OCI-LY1 (cell line): ENCODE results near the gene TNFAIP8.

ENCODE experiments used
- H2AFZ ChIP-seq: fragments of 200-600 bp; sonication (generic), shearing (Covaris generic); 2 replicates; pipeline ENCODE4 v1.6.0; 2014; ENCODE audit warnings: antibody characterized with exemption, mild to moderate bottlenecking, low read length
- H3F3A ChIP-seq: fragments of 200-600 bp; sonication (generic), shearing (Covaris generic); 2 replicates; pipeline ENCODE4 v1.6.0; 2014; ENCODE audit warnings: mild to moderate bottlenecking, antibody characterized with exemption, low read length, moderate library complexity; ENCODE audit not compliant: insufficient read depth
- H3K27ac ChIP-seq: fragments of 200-600 bp; sonication (generic); 2 replicates; pipeline ENCODE4 v1.5.1; 2014; ENCODE audit warnings: low read length, mixed run types, mild to moderate bottlenecking, low read depth; ENCODE audit not compliant: poor library complexity, severe bottlenecking
- H3K27me3 ChIP-seq: fragments of 200-600 bp; sonication (generic); 2 replicates; pipeline ENCODE4 v1.6.0; 2014; ENCODE audit warnings: antibody characterized with exemption, mild to moderate bottlenecking, low read length, moderate library complexity; ENCODE audit not compliant: insufficient read depth
- H3K36me3 ChIP-seq: fragments of 200-600 bp; sonication (generic); 2 replicates; pipeline ENCODE4 v1.6.1; 2014; ENCODE audit warnings: mild to moderate bottlenecking, antibody characterized with exemption, low read length, moderate library complexity, mixed read lengths; ENCODE audit not compliant: insufficient read depth
- H3K4me1 ChIP-seq: fragments of 200-600 bp; sonication (generic); 2 replicates; pipeline ENCODE4 v1.5.1; 2014; ENCODE audit warnings: mild to moderate bottlenecking, low read length, moderate library complexity; ENCODE audit not compliant: insufficient read depth, severe bottlenecking
- H3K4me2 ChIP-seq: fragments of 200-600 bp; sonication (generic), shearing (Covaris generic); 2 replicates; pipeline ENCODE4 v1.6.1; 2014; ENCODE audit warnings: low read length
- H3K4me3 ChIP-seq: fragments of 200-600 bp; sonication (generic); 2 replicates; pipeline ENCODE4 v1.5.1; 2014; ENCODE audit warnings: low read length, low read depth, mild to moderate bottlenecking, mixed read lengths; ENCODE audit not compliant: poor library complexity, severe bottlenecking
- H3K79me2 ChIP-seq: fragments of 200-600 bp; shearing (Covaris generic); 2 replicates; pipeline ENCODE4 v1.6.1; 2016; ENCODE audit warnings: mixed run types, low read length, mixed read lengths; ENCODE audit not compliant: insufficient read depth
- H3K9ac ChIP-seq: fragments of 200-600 bp; sonication (generic), shearing (Covaris generic); 2 replicates; pipeline ENCODE4 v1.6.1; 2014; ENCODE audit warnings: mild to moderate bottlenecking, low read length, mixed read lengths
- H3K9me2 ChIP-seq: fragments of 200-600 bp; sonication (generic), shearing (Covaris generic); 2 replicates; pipeline ENCODE4 v1.6.1; 2014; ENCODE audit warnings: low read depth, mild to moderate bottlenecking, low read length, mixed read lengths
- H3K9me3 ChIP-seq: fragments of 200-600 bp; shearing (Covaris generic); 2 replicates; pipeline ENCODE4 v1.6.1; 2014; ENCODE audit warnings: low read length, mixed read lengths
- H4K20me1 ChIP-seq: fragments of 200-600 bp; sonication (generic), shearing (Covaris generic); 2 replicates; pipeline ENCODE4 v1.6.0; 2016; ENCODE audit warnings: mild to moderate bottlenecking, low read length; ENCODE audit not compliant: insufficient read depth
- EZH2 ChIP-seq: fragments of 200-600 bp; sonication (generic), shearing (Covaris generic); IDR thresholded peaks from 2 replicates; pipeline ENCODE4 v1.8.0; 2017; ENCODE audit warnings: borderline replicate concordance, mixed run types, mild to moderate bottlenecking, antibody characterized with exemption, low read length, moderate library complexity, mixed read lengths
- TF ChIP-seq, protein P1 (sequence below): fragments of 200-600 bp; sonication (generic), shearing (Covaris generic); IDR thresholded peaks from 2 replicates; pipeline ENCODE4 v1.5.1; 2017; ENCODE audit warnings: mild to moderate bottlenecking, antibody characterized with exemption, low read length, moderate library complexity, mixed read lengths

TNFAIP8 gene

GRCh38 chr5:119336845-119337580 lies 18.8 kb upstream of the TNFAIP8 start:
- Histone ChIP-seq H3K4me1 (peaks cover 100% of the 10 kb centered on the region), H3K27ac (peak overlapping the region; percentile 99), H3K79me2 (peaks cover 47% of the 10 kb centered on the region), H3K9me3 (no peaks in the 10 kb centered on the region), H4K20me1 (no peaks in the 10 kb centered on the region), H3K36me3 (no peaks in the 10 kb centered on the region), H3K4me3 (peak overlapping the region; percentile 9), H3K27me3 (no peaks in the 10 kb centered on the region), H3K9ac (peak overlapping the region; percentile 39; the same call in 1 of the 2 replicates), H3F3A (peaks cover 12% of the 10 kb centered on the region; the same call in 1 of the 2 replicates), H3K9me2 (no peaks in the 10 kb centered on the region), H3K4me2 (peak overlapping the region; percentile 72), H2AFZ (no peak overlapping the region)
- no peak for TF ChIP-seq EZH2
- TF ChIP-seq, protein P1, sequence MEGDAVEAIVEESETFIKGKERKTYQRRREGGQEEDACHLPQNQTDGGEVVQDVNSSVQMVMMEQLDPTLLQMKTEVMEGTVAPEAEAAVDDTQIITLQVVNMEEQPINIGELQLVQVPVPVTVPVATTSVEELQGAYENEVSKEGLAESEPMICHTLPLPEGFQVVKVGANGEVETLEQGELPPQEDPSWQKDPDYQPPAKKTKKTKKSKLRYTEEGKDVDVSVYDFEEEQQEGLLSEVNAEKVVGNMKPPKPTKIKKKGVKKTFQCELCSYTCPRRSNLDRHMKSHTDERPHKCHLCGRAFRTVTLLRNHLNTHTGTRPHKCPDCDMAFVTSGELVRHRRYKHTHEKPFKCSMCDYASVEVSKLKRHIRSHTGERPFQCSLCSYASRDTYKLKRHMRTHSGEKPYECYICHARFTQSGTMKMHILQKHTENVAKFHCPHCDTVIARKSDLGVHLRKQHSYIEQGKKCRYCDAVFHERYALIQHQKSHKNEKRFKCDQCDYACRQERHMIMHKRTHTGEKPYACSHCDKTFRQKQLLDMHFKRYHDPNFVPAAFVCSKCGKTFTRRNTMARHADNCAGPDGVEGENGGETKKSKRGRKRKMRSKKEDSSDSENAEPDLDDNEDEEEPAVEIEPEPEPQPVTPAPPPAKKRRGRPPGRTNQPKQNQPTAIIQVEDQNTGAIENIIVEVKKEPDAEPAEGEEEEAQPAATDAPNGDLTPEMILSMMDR, result no peak

DNA sequence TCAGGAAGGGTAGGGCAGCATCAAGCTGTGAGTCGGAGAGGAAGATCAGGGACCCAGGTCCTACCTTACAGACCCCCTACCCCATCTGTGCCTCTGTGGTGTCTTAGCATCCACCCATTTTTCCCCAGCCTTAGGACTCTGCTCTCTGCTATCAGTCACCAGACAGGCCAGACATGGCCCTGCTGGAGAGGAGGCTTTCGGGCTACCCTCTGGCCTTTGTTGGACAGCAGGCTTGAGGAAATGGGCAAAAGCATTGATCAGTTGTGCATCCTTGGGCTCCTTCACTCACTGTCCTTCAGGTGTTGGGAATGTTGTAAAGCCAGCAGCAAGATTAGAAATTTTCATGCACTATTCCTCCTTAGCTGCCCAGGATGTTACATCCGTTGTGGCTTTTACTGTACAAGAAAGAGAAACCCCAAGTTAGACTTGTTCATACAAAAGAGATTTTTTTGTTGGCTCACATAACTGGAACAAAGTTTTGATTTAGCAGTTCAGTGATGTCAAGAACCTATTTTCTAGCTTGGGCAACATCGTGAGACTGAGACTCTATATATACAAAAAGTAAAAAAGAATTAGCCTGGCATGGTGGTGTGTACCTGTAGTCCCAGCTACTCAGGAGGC lies 17.4 kb upstream of the TNFAIP8 start:
- peak overlapping the region; percentile 39; the same call in 1 of the 2 replicates for H3K9ac ChIP-seq
- no peaks in the 10 kb centered on the region for H3K9me2 ChIP-seq
- H2AFZ ChIP-seq, result no peak overlapping the region
- peaks cover 15% of the 10 kb centered on the region; the same call in 1 of the 2 replicates for H3F3A ChIP-seq
- no peaks in the 10 kb centered on the region for H4K20me1 ChIP-seq
- no peaks in the 10 kb centered on the region for H3K27me3 ChIP-seq
- no peaks in the 10 kb centered on the region for H3K9me3 ChIP-seq
- H3K4me2 ChIP-seq, result peak overlapping the region; percentile 72; the same call in 1 of the 2 replicates
- H3K79me2 ChIP-seq, result peaks cover 40% of the 10 kb centered on the region
- TF ChIP-seq, protein P1, result no peak
- TF ChIP-seq EZH2, result no peak
- peaks cover 100% of the 10 kb centered on the region for H3K4me1 ChIP-seq
- H3K36me3 ChIP-seq, result no peaks in the 10 kb centered on the region
- H3K4me3 ChIP-seq, result no peak overlapping the region
- H3K27ac ChIP-seq, result peak overlapping the region; percentile 99

DNA sequence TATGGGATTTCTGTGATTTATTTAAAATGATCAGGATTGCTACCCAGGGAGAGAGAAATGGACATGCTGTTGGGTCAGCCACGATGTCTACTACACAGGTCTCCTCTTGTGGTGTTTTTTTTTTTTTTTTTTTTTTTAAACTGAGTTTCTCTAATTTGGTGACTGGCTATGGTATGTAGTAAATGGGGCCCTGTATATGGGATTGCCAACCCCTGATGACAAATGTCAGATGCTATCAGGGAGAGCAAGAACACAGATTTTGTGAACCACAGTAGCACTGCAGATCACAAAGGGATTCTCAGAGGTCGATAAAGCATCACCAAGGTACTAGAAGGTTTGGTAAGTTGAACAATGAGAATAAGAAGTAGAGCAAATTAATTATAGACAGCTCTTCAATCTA lies 16.5 kb upstream of the TNFAIP8 start:
- H3K27me3 ChIP-seq, result no peaks in the 10 kb centered on the region
- peak overlapping the region; percentile 72 for H3K4me2 ChIP-seq
- no peak overlapping the region for H3K4me3 ChIP-seq
- H3K27ac ChIP-seq, result peak overlapping the region; percentile 99
- no peak overlapping the region for H2AFZ ChIP-seq
- no peaks in the 10 kb centered on the region for H3K9me3 ChIP-seq
- H4K20me1 ChIP-seq, result no peaks in the 10 kb centered on the region
- peak overlapping the region; percentile 58 for H3K9ac ChIP-seq
- peaks cover 32% of the 10 kb centered on the region for H3K79me2 ChIP-seq
- TF ChIP-seq, protein P1, result no peak
- no peak for TF ChIP-seq EZH2
- peaks cover 15% of the 10 kb centered on the region; the same call in 1 of the 2 replicates for H3F3A ChIP-seq
- H3K4me1 ChIP-seq, result peaks cover 100% of the 10 kb centered on the region
- peaks cover 4% of the 10 kb centered on the region; the same call in 1 of the 2 replicates for H3K36me3 ChIP-seq
- no peaks in the 10 kb centered on the region for H3K9me2 ChIP-seq
